NT2/D1 (cell line): ENCODE data around the gene APOL2.
"Not testable (repeated sequence)": the region's sequence is repeated elsewhere in the genome, so short reads cannot be mapped to it uniquely, and the experiment has no call there.

Source experiments
- DNase-seq: peaks from one replicate; pipeline ENCODE4 v3.0.0-alpha.2; 2011; ENCODE audit warnings: low read depth, low spot score
- H3K27me3 ChIP-seq: 2 replicates; pipeline ENCODE4 v1.6.0; 2011; ENCODE audit warnings: mild to moderate bottlenecking; ENCODE audit not compliant: insufficient read length, insufficient read depth
- H3K36me3 ChIP-seq: 2 replicates; pipeline ENCODE4 v1.6.1; 2011; ENCODE audit warnings: mild to moderate bottlenecking, low read length, mixed read lengths; ENCODE audit not compliant: insufficient read depth, insufficient read length
- H3K4me1 ChIP-seq: 2 replicates; pipeline ENCODE4 v1.5.1; 2011; ENCODE audit not compliant: insufficient read depth, insufficient read length
- H3K4me3 ChIP-seq: 2 replicates; pipeline ENCODE4 v1.5.1; 2011; ENCODE audit warnings: low read depth; ENCODE audit not compliant: insufficient read length
- H3K9ac ChIP-seq: 2 replicates; pipeline ENCODE4 v1.6.0; 2011; ENCODE audit warnings: low read depth; ENCODE audit not compliant: insufficient read length
- H3K9me3 ChIP-seq: 2 replicates; pipeline ENCODE4 v1.5.1; 2011; ENCODE audit warnings: mild to moderate bottlenecking, low read length; ENCODE audit not compliant: insufficient read depth
- SUZ12 ChIP-seq: IDR thresholded peaks from 2 replicates; pipeline ENCODE4 v1.6.1; 2011; ENCODE audit not compliant: insufficient read length, insufficient read depth; ENCODE audit errors: extremely low read depth
- YY1 ChIP-seq: IDR thresholded peaks from 2 replicates; pipeline ENCODE4 v1.6.1; 2011; ENCODE audit not compliant: insufficient read length, insufficient read depth
- ZNF274 ChIP-seq: IDR thresholded peaks from 2 replicates; pipeline ENCODE4 v1.6.1; 2011; ENCODE audit warnings: mild to moderate bottlenecking, low read depth, low read length

Gene APOL2

DNA sequence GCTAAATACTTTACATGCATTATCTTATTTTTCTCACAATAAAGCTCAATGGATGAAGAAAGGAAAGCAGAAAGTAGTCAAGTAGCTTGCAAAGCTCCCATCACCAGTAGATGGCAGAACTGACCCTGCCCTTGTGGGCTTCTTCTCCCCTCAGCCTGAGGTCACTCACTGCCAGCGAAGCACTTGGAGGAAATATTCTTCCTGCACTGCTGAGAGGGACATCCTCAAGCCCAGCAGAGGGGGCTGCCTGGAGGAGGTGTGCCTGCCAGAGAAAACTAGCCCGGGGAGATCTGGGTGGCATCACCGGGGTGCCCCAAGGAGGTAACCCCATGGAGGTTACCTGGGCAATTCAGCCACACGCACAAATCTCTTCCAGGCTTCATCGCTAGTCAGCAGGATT, 44.4 kb downstream of the APOL2 start:
- Histone ChIP-seq H3K4me3 (no peak overlapping the region), H3K9me3 (0 out of 2 replicates have a peak, but pooled peaks cover 5% of the 10 kb centered on the region), H3K36me3 (no peaks in the 10 kb centered on the region), H3K4me1 (no peaks in the 10 kb centered on the region), H3K9ac (no peak overlapping the region), H3K27me3 (no peaks in the 10 kb centered on the region)
- TF ChIP-seq SUZ12 (no peak), YY1 (no peak), ZNF274 (no peak)
- DNase-seq = peak; percentile 43

DNA sequence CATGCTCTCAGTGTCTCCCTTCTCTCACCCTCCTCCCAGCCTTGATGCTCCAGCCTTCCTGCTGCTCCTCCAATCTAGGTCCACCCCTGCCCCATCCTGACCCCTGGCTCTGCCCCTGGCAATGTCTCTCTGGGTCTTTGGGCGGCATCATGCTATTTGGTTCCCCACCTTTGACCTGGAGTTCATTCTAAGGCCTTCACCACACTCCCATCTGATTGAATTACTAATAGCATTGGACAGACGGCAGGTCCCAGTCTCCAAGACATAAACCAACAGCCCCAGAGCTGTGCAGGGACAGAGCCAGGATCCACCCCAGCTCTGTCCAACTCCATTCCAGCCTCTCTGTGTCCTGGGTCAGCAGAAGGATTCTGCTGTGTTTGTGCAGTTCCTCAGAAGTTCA, 44.9 kb downstream of the APOL2 start:
- no peaks in the 10 kb centered on the region for H3K36me3 ChIP-seq
- no peak for TF ChIP-seq ZNF274
- TF ChIP-seq YY1 = no peak
- TF ChIP-seq SUZ12 = no peak
- H3K9ac ChIP-seq = no peak overlapping the region
- H3K4me1 ChIP-seq = no peaks in the 10 kb centered on the region
- H3K27me3 ChIP-seq = no peaks in the 10 kb centered on the region
- 0 out of 2 replicates have a peak, but pooled peaks cover 5% of the 10 kb centered on the region for H3K9me3 ChIP-seq
- H3K4me3 ChIP-seq = no peak overlapping the region
- no peak for DNase-seq

GRCh38 chr22:36193577-36193976, 45.8 kb downstream of the APOL2 start:
- 0 out of 2 replicates have a peak, but pooled peaks cover 5% of the 10 kb centered on the region for H3K9me3 ChIP-seq
- no peak for DNase-seq
- H3K4me1 ChIP-seq = no peaks in the 10 kb centered on the region
- H3K4me3 ChIP-seq = no peak overlapping the region
- no peaks in the 10 kb centered on the region for H3K36me3 ChIP-seq
- TF ChIP-seq ZNF274 (no peak), SUZ12 (no peak), YY1 (no peak)
- H3K27me3 ChIP-seq = no peaks in the 10 kb centered on the region
- H3K9ac ChIP-seq = no peak overlapping the region

DNA sequence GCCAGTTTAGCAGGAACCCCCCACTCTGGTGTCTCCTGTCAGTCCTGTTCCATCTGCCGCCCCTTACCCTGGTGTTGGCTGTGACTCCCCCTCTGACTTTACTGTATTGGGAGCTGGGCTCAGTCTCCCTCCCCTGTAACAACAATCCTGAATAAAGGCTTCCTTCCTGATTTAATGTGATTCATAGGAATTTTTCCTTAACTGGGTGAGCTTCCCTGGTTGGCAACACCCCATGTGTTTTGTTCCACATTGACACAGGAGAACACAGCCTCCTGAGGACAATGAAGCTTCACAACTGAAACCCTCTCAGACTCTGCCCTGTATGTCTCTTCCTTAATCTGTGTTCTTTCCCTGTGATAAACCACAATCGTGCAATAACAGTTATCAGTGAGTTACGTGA, 46.2 kb downstream of the APOL2 start:
- no peak for DNase-seq
- no peak for TF ChIP-seq ZNF274
- no peak for TF ChIP-seq YY1
- no peak for TF ChIP-seq SUZ12
- Histone ChIP-seq H3K4me1 (no peaks in the 10 kb centered on the region), H3K4me3 (no peak overlapping the region), H3K9me3 (0 out of 2 replicates have a peak, but pooled peaks cover 5% of the 10 kb centered on the region), H3K36me3 (no peaks in the 10 kb centered on the region), H3K9ac (no peak overlapping the region), H3K27me3 (no peaks in the 10 kb centered on the region)

DNA sequence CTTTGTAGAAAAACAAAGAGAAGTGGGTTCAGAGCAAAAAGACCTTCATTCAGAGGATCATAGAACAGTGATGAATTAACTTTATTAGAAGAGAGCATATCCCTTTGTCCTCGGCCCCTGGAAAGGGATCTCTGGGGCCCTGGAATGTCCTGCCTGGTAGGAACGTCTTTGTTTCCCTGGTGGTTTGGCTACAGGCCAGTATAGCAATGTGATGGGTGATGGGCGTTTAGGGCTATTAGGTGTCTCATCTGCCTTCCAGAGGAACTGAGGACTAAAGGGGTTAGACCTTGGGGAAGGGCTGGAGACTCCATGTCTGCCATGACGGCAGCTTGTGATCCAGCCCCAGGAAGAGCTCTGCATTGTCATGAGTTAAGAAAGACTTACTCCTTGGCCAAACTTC, 46.8 kb downstream of the APOL2 start:
- no peak overlapping the region for H3K9ac ChIP-seq
- H3K27me3 ChIP-seq = no peaks in the 10 kb centered on the region
- no peak overlapping the region for H3K4me3 ChIP-seq
- H3K36me3 ChIP-seq = no peaks in the 10 kb centered on the region
- H3K4me1 ChIP-seq = no peaks in the 10 kb centered on the region
- DNase-seq = no peak
- no peak for TF ChIP-seq SUZ12
- TF ChIP-seq YY1 = no peak
- no peak for TF ChIP-seq ZNF274
- 0 out of 2 replicates have a peak, but pooled peaks cover 5% of the 10 kb centered on the region for H3K9me3 ChIP-seq

DNA sequence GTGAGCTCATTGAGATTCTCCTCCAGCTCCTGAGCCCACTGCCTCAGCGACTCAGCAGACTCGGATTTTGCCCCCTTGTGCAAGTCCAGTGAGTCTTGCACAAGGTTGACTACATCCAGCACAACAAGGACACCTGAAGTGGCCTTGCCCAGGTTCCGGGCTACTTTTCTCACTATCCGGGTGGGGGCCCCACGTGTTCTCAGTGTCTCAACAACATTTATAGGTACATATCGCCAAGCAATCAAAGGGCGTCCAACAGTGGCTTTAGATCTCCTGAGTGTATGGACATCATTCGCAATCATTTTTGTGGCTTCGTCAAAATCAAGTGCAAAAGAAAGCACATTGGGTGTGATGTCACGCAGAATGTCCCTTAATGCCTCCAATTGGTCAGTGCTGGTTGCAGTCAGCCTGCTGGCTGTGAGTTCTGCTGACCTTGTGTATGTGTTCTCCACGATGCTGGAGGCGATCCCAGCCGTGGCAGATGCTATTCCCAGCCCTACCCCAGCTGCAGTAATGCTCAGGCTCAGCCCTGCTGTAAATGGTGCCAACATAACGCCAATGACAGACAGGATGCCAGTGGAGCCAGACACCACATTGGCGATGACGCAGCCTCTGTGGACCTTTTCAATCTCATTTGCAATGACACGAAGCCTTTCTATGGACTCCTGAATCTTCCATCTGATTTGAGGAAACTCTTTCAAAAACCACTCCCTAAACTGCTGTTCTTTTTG, 48.1 kb downstream of the APOL2 start:
- DNase-seq = no peak
- Histone ChIP-seq H3K9me3 (0 out of 2 replicates have a peak, but pooled peaks cover 5% of the 10 kb centered on the region), H3K4me1 (no peaks in the 10 kb centered on the region), H3K36me3 (no peaks in the 10 kb centered on the region), H3K4me3 (no peak overlapping the region), H3K27me3 (no peaks in the 10 kb centered on the region), H3K9ac (no peak overlapping the region)
- TF ChIP-seq SUZ12 = no peak

- H3K27me3 ChIP-seq, DNase-seq, H3K36me3 ChIP-seq, H3K9me3 ChIP-seq, H3K4me3 ChIP-seq, H3K4me1 ChIP-seq, H3K9ac ChIP-seq: not testable (repeated sequence)
These were observed 51.5 kb downstream of the APOL2 start for GRCh38 chr22:36187862-36188261.
